Body of pancreas (tissue), 4 donors: ENCODE measurements around the gene GRIP2.

Experiments
- POLR2A ChIP-seq, 3 donors: fragments of 450-650 bp; IDR thresholded peaks; one replicate each; pipeline ENCODE4 v1.6.1; 2016; ENCODE audit warnings: antibody characterized with exemption in 3 of 3, mild to moderate bottlenecking in 2 of 3
- TF ChIP-seq, protein P1 (sequence below), 7 experiments: fragments of 450-650 bp in 4 of 7; fragments of 200-600 bp in 3 of 7; sonication (generic) in 3 of 7; IDR thresholded peaks; one replicate each; pipeline ENCODE4 v1.5.1; 2016 to 2019; ENCODE audit warnings: antibody characterized with exemption in 7 of 7

DNA sequence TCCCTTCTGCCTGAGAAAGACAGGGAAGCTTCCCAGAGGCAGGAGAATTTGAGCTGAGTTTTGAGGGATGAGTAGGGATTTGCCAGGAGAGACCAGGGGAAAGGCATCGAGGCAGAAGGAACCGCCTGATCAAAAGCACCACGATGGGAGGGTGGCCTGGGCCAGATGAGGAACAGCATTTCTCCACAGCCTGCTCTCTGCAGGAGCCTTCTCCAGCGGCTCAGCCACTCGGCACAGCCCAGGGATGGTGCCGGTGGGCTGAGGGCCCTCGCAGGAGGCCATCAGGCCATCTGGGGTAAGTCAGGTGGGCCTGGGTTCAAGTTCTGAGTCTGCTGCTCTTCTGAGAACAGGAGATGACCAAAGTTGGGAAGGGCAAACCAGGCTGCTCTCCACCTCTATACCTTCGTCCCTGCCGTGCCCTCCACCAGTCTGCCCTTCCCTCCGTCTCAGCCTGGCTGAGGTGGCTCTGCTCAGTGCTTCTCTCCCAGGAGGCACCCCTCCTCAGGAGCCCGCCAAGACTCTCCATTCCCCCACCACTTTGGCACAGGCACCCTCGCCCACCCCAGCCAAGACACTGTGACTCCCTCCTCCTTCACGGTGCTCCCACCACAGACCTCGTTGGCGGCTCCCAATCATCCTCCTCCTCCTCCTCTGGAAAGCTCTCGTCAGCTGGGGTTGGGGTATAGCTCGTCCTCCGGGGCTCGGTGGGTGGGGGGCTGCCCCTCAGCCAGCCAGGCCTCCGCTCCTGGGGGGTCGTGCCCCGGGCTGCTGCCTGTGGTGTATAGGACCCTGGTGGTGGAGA is 34.9 kb downstream of the GRIP2 start:
- TF ChIP-seq, protein P1, sequence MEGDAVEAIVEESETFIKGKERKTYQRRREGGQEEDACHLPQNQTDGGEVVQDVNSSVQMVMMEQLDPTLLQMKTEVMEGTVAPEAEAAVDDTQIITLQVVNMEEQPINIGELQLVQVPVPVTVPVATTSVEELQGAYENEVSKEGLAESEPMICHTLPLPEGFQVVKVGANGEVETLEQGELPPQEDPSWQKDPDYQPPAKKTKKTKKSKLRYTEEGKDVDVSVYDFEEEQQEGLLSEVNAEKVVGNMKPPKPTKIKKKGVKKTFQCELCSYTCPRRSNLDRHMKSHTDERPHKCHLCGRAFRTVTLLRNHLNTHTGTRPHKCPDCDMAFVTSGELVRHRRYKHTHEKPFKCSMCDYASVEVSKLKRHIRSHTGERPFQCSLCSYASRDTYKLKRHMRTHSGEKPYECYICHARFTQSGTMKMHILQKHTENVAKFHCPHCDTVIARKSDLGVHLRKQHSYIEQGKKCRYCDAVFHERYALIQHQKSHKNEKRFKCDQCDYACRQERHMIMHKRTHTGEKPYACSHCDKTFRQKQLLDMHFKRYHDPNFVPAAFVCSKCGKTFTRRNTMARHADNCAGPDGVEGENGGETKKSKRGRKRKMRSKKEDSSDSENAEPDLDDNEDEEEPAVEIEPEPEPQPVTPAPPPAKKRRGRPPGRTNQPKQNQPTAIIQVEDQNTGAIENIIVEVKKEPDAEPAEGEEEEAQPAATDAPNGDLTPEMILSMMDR (IDR thresholded peaks at IDR 0.05), result no peak
- no peak for TF ChIP-seq POLR2A (IDR thresholded peaks at IDR 0.05)
